ENCODE results near the gene RETREG2. TPM values are rescaled to one million over a fixed set of nuclear protein-coding genes. Genes with fewer than 3 reads are reported as not detected.
A peak's percentile ranks its signal among the peaks of the same experiment; 100 is the strongest.

RETREG2 gene
- polyA plus RNA-seq (2011; rRNA removed): 95.9 and 131 TPM in 2 replicates
- polyA minus RNA-seq (2011; rRNA and poly(A)+ RNA removed): 113 and 144 TPM in 2 replicates

- peak within 1 kb of the TSS; percentile 95 for H3K4me3 ChIP-seq (ENCODE audit: low read depth, low read length)
- H3K36me3 ChIP-seq (ENCODE audit: control insufficient read depth, insufficient read depth, low read length): peaks cover 44% of the 10 kb centered on the region
- ChIA-PET POLR2A (interaction anchor here (0.7 kb wide), 1 partner anchor 97 kb away, joined by 5 read pairs; no protein-coding TSS in a partner anchor), CTCF (interaction anchor here (0.6 to 8.5 kb wide), 3 partner anchors 15 to 168 kb away, joined by 3 to 90 read pairs (median 3); no protein-coding TSS in a partner anchor)
- 0 out of 2 replicates have a peak, but pooled peaks have one; percentile 26 for TF ChIP-seq CTCF (IDR thresholded peaks at IDR 0.05; ENCODE audit: insufficient read depth, low read depth, low read length)
- DNase-seq (ENCODE audit: low read depth): peak; percentile 72
- H3K27me3 ChIP-seq (ENCODE audit: control insufficient read depth, insufficient read depth, low read length): no peaks in the 10 kb centered on the region
These were observed at the start of gene RETREG2 for GRCh38 chr2:219177552-219178376. Gene RETREG2, plus strand, starts transcription at chr2:219178275. Its CDS starts 78 bp downstream, at chr2:219178353.

GRCh38 chr2:219128396-219128795 lies 49.7 kb upstream of the RETREG2 start:
- no peak for TF ChIP-seq CTCF (IDR thresholded peaks at IDR 0.05; ENCODE audit: insufficient read depth, low read depth, low read length)
- no peaks in the 10 kb centered on the region for H3K36me3 ChIP-seq (ENCODE audit: control insufficient read depth, insufficient read depth, low read length)
- no peak for DNase-seq (ENCODE audit: low read depth)
- no peaks in the 10 kb centered on the region for H3K27me3 ChIP-seq (ENCODE audit: control insufficient read depth, insufficient read depth, low read length)
- H3K4me3 ChIP-seq (ENCODE audit: low read depth, low read length): no peak overlapping the region
- CTCF ChIA-PET: interaction anchor here (0.9 to 1.6 kb wide), 4 partner anchors 9 to 57 kb away, joined by 3 read pairs; no protein-coding TSS in a partner anchor
- POLR2A ChIA-PET: no interaction called here

- CTCF ChIA-PET: interaction anchor here (0.9 to 1.1 kb wide), 4 partner anchors 10 to 148 kb away, joined by 3 read pairs; no protein-coding TSS in a partner anchor
- DNase-seq (ENCODE audit: low read depth): no peak
- Histone ChIP-seq H3K27me3 (ENCODE audit: control insufficient read depth, insufficient read depth, low read length) (no peaks in the 10 kb centered on the region), H3K4me3 (ENCODE audit: low read depth, low read length) (no peak overlapping the region), H3K36me3 (ENCODE audit: control insufficient read depth, insufficient read depth, low read length) (no peaks in the 10 kb centered on the region)
- POLR2A ChIA-PET: no interaction called here
- no peak for TF ChIP-seq CTCF (IDR thresholded peaks at IDR 0.05; ENCODE audit: insufficient read depth, low read depth, low read length)
These were observed 48.5 kb upstream of the RETREG2 start for GRCh38 chr2:219129589-219129988.

- ChIA-PET CTCF (interaction anchor here (0.8 to 2.6 kb wide), 5 partner anchors 12 to 101 kb away, joined by 3 to 12 read pairs (median 5); no protein-coding TSS in a partner anchor), POLR2A (no interaction called here)
- H3K4me3 ChIP-seq (ENCODE audit: low read depth, low read length): no peak overlapping the region
- no peaks in the 10 kb centered on the region for H3K27me3 ChIP-seq (ENCODE audit: control insufficient read depth, insufficient read depth, low read length)
- no peak for TF ChIP-seq CTCF (IDR thresholded peaks at IDR 0.05; ENCODE audit: insufficient read depth, low read depth, low read length)
- H3K36me3 ChIP-seq (ENCODE audit: control insufficient read depth, insufficient read depth, low read length): no peaks in the 10 kb centered on the region
- DNase-seq (ENCODE audit: low read depth): no peak
These were observed 46.7 kb upstream of the RETREG2 start for GRCh38 chr2:219131327-219131726.

- Histone ChIP-seq H3K27me3 (ENCODE audit: control insufficient read depth, insufficient read depth, low read length) (no peaks in the 10 kb centered on the region), H3K36me3 (ENCODE audit: control insufficient read depth, insufficient read depth, low read length) (no peaks in the 10 kb centered on the region), H3K4me3 (ENCODE audit: low read depth, low read length) (no peak overlapping the region)
- ChIA-PET POLR2A (no interaction called here), CTCF (interaction anchor here (0.8 to 2.6 kb wide), 6 partner anchors 7 to 101 kb away, joined by 3 to 12 read pairs (median 6); no protein-coding TSS in a partner anchor)
- no peak for TF ChIP-seq CTCF (IDR thresholded peaks at IDR 0.05; ENCODE audit: insufficient read depth, low read depth, low read length)
- DNase-seq (ENCODE audit: low read depth): no peak
These were observed 46.3 kb upstream of the RETREG2 start for GRCh38 chr2:219131744-219132143.

Data from BJ (cell line).